ENCODE results near the gene CNGA4.
"Not testable (repeated sequence)": the region's sequence is repeated elsewhere in the genome, so short reads cannot be mapped to it uniquely, and the experiment has no call there.

Gene CNGA4

GRCh38 chr11:6268820-6269219 lies 29.9 kb downstream of the CNGA4 start:
- peak; percentile 37 for DNase-seq (ENCODE audit: low read depth)

GRCh38 chr11:6269994-6270393 lies 31.1 kb downstream of the CNGA4 start:
- DNase-seq (ENCODE audit: low read depth), result peak; percentile 27

- DNase-seq (ENCODE audit: low read depth), result no peak
Measured at GRCh38 chr11:6270584-6271246, 31.8 kb downstream of the CNGA4 start.

- DNase-seq (ENCODE audit: low read depth), result no peak
Measured at GRCh38 chr11:6271598-6271997, 32.7 kb downstream of the CNGA4 start.

GRCh38 chr11:6273188-6273587 lies 34.3 kb downstream of the CNGA4 start:
- no peak for DNase-seq (ENCODE audit: low read depth)

- not testable (repeated sequence) for DNase-seq (ENCODE audit: low read depth)
Measured at GRCh38 chr11:6280809-6281208, 41.9 kb downstream of the CNGA4 start.

- DNase-seq (ENCODE audit: low read depth), result no peak
Measured at GRCh38 chr11:6283453-6284023, 44.6 kb downstream of the CNGA4 start.

- no peak for DNase-seq (ENCODE audit: low read depth)
Measured at GRCh38 chr11:6284250-6284649, 45.4 kb downstream of the CNGA4 start.

- DNase-seq (ENCODE audit: low read depth), result no peak
Measured at GRCh38 chr11:6285019-6285418, 46.1 kb downstream of the CNGA4 start.
